PFSK-1 (cell line): Measurements from ENCODE around the gene SLC46A3.

ENCODE experiments used
- POLR2AphosphoS5 ChIP-seq: IDR thresholded peaks from 2 replicates; pipeline ENCODE4 v1.6.1; 2012; ENCODE audit warnings: low read depth, mild to moderate bottlenecking, control low read depth, low read length, moderate library complexity
- REST ChIP-seq, 2 experiments: IDR thresholded peaks; 2 replicates each; pipeline versions ENCODE4 v1.6.1 to v1.8.0; 2011 to 2012; ENCODE audit warnings: low read depth in 2 of 2, low read length in 2 of 2, control low read depth in 1 of 2, inconsistent platforms in 1 of 2, mild to moderate bottlenecking in 1 of 2, moderate library complexity in 1 of 2; ENCODE audit not compliant: insufficient read depth in 1 of 2

GRCh38 chr13:28743499-28744083, 24.8 kb upstream of the SLC46A3 start:
- TF ChIP-seq POLR2AphosphoS5 (no peak), REST (IDR thresholded peaks at IDR 0.05; ENCODE audit: insufficient read depth in 1 of 2, low read depth in 2 of 2, low read length in 2 of 2) (no peak)
